ENCODE measurements around the gene TAT. TPM values are rescaled to one million over a fixed set of nuclear protein-coding genes. Genes with fewer than 3 reads are reported as not detected.

The TAT gene
- total RNA-seq, 2 experiments from 2014 or later, result not detected

Other genes starting within 250 kb of the TAT start
- gene CALB2, start 218.4 kb downstream of the TAT start, total RNA-seq, result not detected
- not detected for gene TLE7, start 135.0 kb downstream of the TAT start, total RNA-seq
- gene ZNF23, start 114.8 kb downstream of the TAT start, total RNA-seq, result 10 to 100 TPM in 1 of 2 experiments, 1 to 10 TPM in 1; 9.6 to 10.5 TPM
- 1 to 10 TPM; 5.3 to 5.8 TPM for gene ZNF19, start 87.8 kb downstream of the TAT start, total RNA-seq
- not detected for gene CHST4, start 50.7 kb downstream of the TAT start, total RNA-seq
- gene MARVELD3, start 49.1 kb upstream of the TAT start, total RNA-seq, result not detected
- 1 to 10 TPM; 7.2 to 7.4 TPM for gene PHLPP2, start 147.6 kb upstream of the TAT start, total RNA-seq
- gene AP1G1, start 231.7 kb upstream of the TAT start, total RNA-seq, result 10 to 100 TPM; 86.3 to 93.2 TPM

All from activated naive CD8-positive, alpha-beta T cell treated with anti-CD3 and anti-CD28 coated beads, Interleukin-2, amount 10 ng/mL, durations not matched to agents 7 days and 5 days (primary cell).